Transverse colon (tissue), 4 donors: ENCODE results near the gene SP140. TPM values are rescaled to one million over a fixed set of nuclear protein-coding genes. Genes with fewer than 3 reads are reported as not detected.
"Not testable (repeated sequence)": the region's sequence is repeated elsewhere in the genome, so short reads cannot be mapped to it uniquely, and the experiment has no call there.

Source experiments
- DNase-seq: peaks from one replicate; pipeline ENCODE4 v3.0.0-alpha.2; 2019
- H3K27ac ChIP-seq, 4 donors: fragments of 200-600 bp; sonication (generic); 2 replicates each; pipeline ENCODE4 v1.5.1; 2016 to 2018; ENCODE audit warnings: inconsistent platforms in 4 of 4
- H3K27me3 ChIP-seq: fragments of 200-600 bp; sonication (generic); 2 replicates; pipeline ENCODE4 v1.5.1; 2017; ENCODE audit warnings: inconsistent platforms
- H3K36me3 ChIP-seq, 4 donors: fragments of 200-600 bp; sonication (generic); 2 replicates each; pipeline ENCODE4 v1.5.1; 2017 to 2019; ENCODE audit warnings: inconsistent platforms in 4 of 4
- H3K4me1 ChIP-seq, 4 donors: fragments of 200-600 bp; sonication (generic); 2 replicates each; pipeline ENCODE4 v1.5.1; 2017 to 2020; ENCODE audit warnings: inconsistent platforms in 4 of 4
- H3K4me3 ChIP-seq, 4 donors: fragments of 200-600 bp; sonication (generic); 1 replicate in 1 of 4; 2 replicates in 3 of 4; pipeline versions ENCODE4 v1.5.1 to v1.6.1; 2017 to 2019; ENCODE audit warnings: inconsistent platforms in 4 of 4
- H3K9me3 ChIP-seq, 2 donors: fragments of 200-600 bp; sonication (generic); 2 replicates each; pipeline ENCODE4 v1.5.1; 2017 to 2019; ENCODE audit warnings: inconsistent platforms in 2 of 2
- EP300 ChIP-seq: sonication (generic); formaldehyde crosslinking; IDR thresholded peaks from one replicate; pipeline ENCODE4 v1.6.1; 2017; ENCODE audit warnings: antibody characterized with exemption, low read depth
- POLR2A ChIP-seq: fragments of 450-650 bp; IDR thresholded peaks from one replicate; pipeline ENCODE4 v1.6.1; 2016; ENCODE audit warnings: antibody characterized with exemption, mild to moderate bottlenecking, moderate library complexity
- POLR2AphosphoS5 ChIP-seq, 3 donors: sonication (generic); formaldehyde crosslinking; IDR thresholded peaks; one replicate each; pipeline ENCODE4 v1.6.1; 2016; ENCODE audit warnings: antibody characterized with exemption in 3 of 3
- WGBS, 2 donors: methylation state at CpG; one replicate each; pipeline ENCODE4 v1.1.5; 2018; ENCODE audit warnings: low coverage in 1 of 2; 5-methylcytosine and 5-hydroxymethylcytosine counted together
- in situ Hi-C, 4 donors: fragments of 200-750 bp; cut with MboI; loops; one replicate each; pipeline versions ENCODE4 v1.15.0 to v1.15.1; 2017; ENCODE audit warnings: low sequenced_read_pairs in 3 of 4, low pct_ligation_motif_present in 1 of 4, low pct_unique_long_range_greater_than_20kb in 1 of 4
- intact Hi-C: fragments of 100-400 bp; cut with DNase I; formaldehyde crosslinking; loops from one replicate; pipeline ENCODE4 v1.15.1; 2023; ENCODE audit warnings: low total_unique reads
- total RNA-seq, 4 donors: library from RNA; depleted of rRNA; stranded (reverse); fragments of >200 nt; gene quantifications; one replicate each; pipeline ENCODE4 v1.1.0, GENCODE V29; 2016
- TF ChIP-seq, protein P1 (sequence below), 5 experiments: fragments of 200-600 bp in 3 of 5; fragments of 450-650 bp in 2 of 5; sonication (generic) in 3 of 5; IDR thresholded peaks; 1 replicate in 2 of 5; 2 replicates in 3 of 5; pipeline ENCODE4 v1.5.1; 2016 to 2017; ENCODE audit warnings: antibody characterized with exemption in 5 of 5, inconsistent platforms in 3 of 5, mild to moderate bottlenecking in 2 of 5, moderate library complexity in 1 of 5

The SP140 gene
- total RNA-seq, 4 donors from 2014 or later = 2.6 to 12.7 (median 7.3) TPM

DNA sequence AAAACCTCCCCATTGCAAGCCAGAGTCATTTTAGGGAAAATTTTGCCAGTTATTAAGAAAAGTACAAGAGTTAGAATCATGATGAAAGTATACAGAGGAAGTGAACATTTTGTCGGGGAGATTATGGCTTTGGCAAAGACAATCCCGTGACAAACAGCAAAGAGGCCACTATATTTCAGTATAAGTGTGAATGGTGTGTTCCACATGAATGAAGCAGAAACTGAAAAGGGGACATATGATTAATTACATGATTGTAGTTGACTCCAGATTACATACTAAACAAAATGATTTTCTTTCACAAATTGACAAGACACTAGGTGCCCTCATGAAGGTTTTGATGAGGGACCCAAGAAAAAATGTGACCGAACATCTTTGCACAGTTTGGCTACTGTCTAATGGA is 42.0 kb downstream of the SP140 start:
- in situ Hi-C loops = no loop called here
- TF ChIP-seq POLR2A = no peak
- TF ChIP-seq EP300 = no peak
- TF ChIP-seq POLR2AphosphoS5 (IDR thresholded peaks at IDR 0.05) = no peak
- TF ChIP-seq, protein P1, sequence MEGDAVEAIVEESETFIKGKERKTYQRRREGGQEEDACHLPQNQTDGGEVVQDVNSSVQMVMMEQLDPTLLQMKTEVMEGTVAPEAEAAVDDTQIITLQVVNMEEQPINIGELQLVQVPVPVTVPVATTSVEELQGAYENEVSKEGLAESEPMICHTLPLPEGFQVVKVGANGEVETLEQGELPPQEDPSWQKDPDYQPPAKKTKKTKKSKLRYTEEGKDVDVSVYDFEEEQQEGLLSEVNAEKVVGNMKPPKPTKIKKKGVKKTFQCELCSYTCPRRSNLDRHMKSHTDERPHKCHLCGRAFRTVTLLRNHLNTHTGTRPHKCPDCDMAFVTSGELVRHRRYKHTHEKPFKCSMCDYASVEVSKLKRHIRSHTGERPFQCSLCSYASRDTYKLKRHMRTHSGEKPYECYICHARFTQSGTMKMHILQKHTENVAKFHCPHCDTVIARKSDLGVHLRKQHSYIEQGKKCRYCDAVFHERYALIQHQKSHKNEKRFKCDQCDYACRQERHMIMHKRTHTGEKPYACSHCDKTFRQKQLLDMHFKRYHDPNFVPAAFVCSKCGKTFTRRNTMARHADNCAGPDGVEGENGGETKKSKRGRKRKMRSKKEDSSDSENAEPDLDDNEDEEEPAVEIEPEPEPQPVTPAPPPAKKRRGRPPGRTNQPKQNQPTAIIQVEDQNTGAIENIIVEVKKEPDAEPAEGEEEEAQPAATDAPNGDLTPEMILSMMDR (IDR thresholded peaks at IDR 0.05) = no peak
- no peaks in the 10 kb centered on the region for H3K4me1 ChIP-seq
- no peak for DNase-seq
- H3K4me3 ChIP-seq = no peak overlapping the region
- H3K9me3 ChIP-seq = no peaks in the 10 kb centered on the region
- no peaks in the 10 kb centered on the region for H3K36me3 ChIP-seq
- 73 to 76% methylated on average over 2 to 3 of the region's 3 CpGs for WGBS, 2 donors
- no peaks in the 10 kb centered on the region for H3K27me3 ChIP-seq
- intact Hi-C loops = no loop called here
- H3K27ac ChIP-seq = no peak overlapping the region

DNA sequence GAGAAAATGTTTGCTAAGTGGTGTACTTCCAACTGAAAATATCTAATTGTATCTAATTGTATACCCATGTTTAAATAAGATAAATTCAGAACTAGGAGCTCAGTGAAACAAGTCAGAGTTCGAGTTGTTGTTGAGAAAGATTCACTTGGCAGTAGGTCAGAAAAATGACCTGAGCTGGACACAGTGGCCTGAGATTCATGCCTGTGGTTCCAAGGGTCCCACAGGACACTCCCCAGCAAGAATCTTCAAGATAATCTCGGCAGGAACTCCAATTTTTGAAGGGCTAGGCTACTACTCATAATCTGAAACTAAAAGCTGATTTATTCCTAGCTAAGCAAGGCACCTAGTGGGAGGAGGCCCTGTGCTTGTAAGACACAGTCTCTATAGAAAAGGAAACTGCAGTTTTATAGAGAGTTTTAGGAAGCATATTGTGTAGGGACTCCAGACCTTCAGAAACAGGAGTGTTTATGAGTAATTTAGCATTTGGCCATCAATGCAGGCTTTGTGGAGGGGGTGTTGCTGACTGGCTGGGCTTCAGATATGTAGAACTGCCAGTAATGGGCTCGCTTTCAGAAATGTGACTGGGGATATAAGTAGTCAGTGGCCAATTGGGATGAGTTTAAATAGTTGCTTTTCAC is 43.2 kb downstream of the SP140 start:
- Histone ChIP-seq H3K9me3 (no peaks in the 10 kb centered on the region), H3K36me3 (no peaks in the 10 kb centered on the region), H3K4me1 (no peaks in the 10 kb centered on the region), H3K27me3 (no peaks in the 10 kb centered on the region), H3K4me3 (no peak overlapping the region), H3K27ac (no peak overlapping the region)
- TF ChIP-seq EP300 (no peak), POLR2A (no peak)
- no peak for DNase-seq
- in situ Hi-C loops (no loop called here), intact Hi-C loops (no loop called here)
- 48 to 54% methylated on average over 2 to 3 of the region's 3 CpGs for WGBS, 2 donors

DNA sequence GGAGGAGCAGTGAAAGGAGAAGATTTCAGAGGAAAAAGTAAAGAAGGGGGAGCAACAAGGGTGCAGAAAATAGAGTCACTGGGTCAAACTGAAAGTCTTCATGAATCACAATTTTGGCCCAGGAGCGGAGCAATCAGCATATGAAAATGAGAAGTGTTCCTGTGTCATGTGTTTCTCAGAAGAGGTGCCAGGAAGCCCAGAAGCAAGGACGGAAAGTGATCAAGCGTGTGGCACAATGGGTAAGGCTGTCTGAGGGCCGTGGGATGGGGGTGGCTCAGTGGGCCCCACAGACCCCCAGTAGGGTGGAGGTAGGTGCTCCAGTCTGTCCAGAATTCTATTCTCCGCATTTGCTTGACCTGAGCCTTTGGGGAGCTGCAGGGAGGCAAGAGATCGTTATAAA is 44.2 kb downstream of the SP140 start:
- Histone ChIP-seq H3K4me3 (no peak overlapping the region), H3K27ac (no peak overlapping the region), H3K4me1 (no peaks in the 10 kb centered on the region), H3K36me3 (no peaks in the 10 kb centered on the region), H3K27me3 (no peaks in the 10 kb centered on the region), H3K9me3 (no peaks in the 10 kb centered on the region)
- 79 to 89% methylated on average over 3 to 6 of the region's 6 CpGs for WGBS, 2 donors
- in situ Hi-C loops (no loop called here), intact Hi-C loops (no loop called here)
- DNase-seq = no peak
- TF ChIP-seq POLR2A (no peak), POLR2AphosphoS5 (IDR thresholded peaks at IDR 0.05) (no peak), EP300 (no peak)
- TF ChIP-seq, protein P1 (IDR thresholded peaks at IDR 0.05) = no peak

DNA sequence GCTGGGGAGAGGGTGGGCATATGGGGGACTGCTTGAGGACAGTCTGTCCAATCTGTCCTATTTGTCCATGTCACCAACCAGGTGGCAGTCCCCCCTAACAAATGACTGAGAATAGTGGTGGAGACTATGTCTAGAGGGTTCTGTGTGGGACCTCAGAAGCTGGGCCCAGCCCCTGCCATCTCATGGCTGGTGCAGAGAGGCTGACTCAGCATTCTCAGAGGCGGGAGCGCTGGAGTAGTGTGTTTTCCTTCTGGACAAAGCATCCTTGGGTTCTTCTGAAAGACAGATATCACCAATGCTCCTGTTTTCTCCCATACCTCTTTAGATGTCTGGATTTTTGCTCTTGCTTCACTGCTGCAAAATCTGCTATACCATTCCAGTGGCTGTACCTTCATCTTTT is 57.4 kb downstream of the SP140 start:
- no peaks in the 10 kb centered on the region for H3K9me3 ChIP-seq
- H3K27ac ChIP-seq = no peak overlapping the region
- no peak for TF ChIP-seq POLR2AphosphoS5 (IDR thresholded peaks at IDR 0.05)
- TF ChIP-seq, protein P1 (IDR thresholded peaks at IDR 0.05) = no peak
- TF ChIP-seq EP300 = no peak
- TF ChIP-seq POLR2A = no peak
- DNase-seq = no peak
- in situ Hi-C loops = no loop called here
- no peaks in the 10 kb centered on the region for H3K36me3 ChIP-seq
- intact Hi-C loops = no loop called here
- 92% methylated on average over 2 of the region's 2 CpGs; no CpG with 5 or more reads in 1 of the 2 donors for WGBS, 2 donors
- no peak overlapping the region for H3K4me3 ChIP-seq
- H3K27me3 ChIP-seq = no peaks in the 10 kb centered on the region
- no peaks in the 10 kb centered on the region for H3K4me1 ChIP-seq

DNA sequence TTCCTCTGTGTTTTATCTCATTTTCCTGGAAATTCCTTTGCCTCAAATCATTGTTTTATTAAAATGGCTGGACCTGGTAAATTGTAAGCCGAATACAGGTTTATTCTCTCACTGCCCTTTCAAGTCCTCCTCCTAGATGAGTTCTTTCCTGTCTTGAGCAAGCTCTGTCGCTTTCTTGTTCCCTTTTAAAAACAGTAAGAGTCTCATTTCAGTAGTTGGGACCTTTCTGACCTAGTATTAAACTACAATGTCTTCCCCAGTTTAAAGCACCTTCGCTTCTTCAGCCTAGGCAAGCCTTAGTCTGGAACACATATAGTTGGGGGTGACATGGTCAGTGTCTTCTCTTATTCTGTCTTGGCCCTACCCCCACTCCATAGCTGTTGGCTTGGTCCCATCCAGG is 60.5 kb downstream of the SP140 start:
- intact Hi-C loops (no loop called here), in situ Hi-C loops (no loop called here)
- WGBS, 2 donors = 83 to 84% methylated on average over 3 of the region's 3 CpGs
- DNase-seq = no peak
- Histone ChIP-seq H3K9me3 (no peaks in the 10 kb centered on the region), H3K4me1 (no peaks in the 10 kb centered on the region), H3K27ac (no peak overlapping the region), H3K27me3 (no peaks in the 10 kb centered on the region), H3K4me3 (no peak overlapping the region), H3K36me3 (no peaks in the 10 kb centered on the region)
- no peak for TF ChIP-seq POLR2A
- TF ChIP-seq, protein P1 (IDR thresholded peaks at IDR 0.05) = no peak
- no peak for TF ChIP-seq EP300
- no peak for TF ChIP-seq POLR2AphosphoS5 (IDR thresholded peaks at IDR 0.05)

DNA sequence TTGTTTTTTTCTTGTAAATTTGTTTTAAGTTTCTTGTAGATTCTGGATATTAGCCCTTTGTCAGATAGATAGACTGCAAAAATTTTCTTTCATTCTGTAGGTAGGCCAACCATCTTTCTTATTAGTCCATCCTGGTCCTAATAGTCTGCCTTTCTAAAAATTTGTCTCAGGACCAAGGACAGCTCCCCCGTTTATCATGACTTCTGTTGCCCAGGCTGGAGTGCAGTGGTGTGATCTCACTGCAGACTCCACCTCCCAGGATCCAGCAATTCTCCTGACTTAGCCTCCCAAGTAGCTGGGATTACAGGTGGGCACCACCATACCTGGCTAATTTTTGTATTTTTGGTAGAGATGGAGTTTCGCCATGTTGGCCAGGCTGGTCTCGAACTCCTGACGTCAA is 63.8 kb downstream of the SP140 start:
- intact Hi-C loops, H3K9me3 ChIP-seq, H3K4me1 ChIP-seq, H3K4me3 ChIP-seq, in situ Hi-C loops, DNase-seq, H3K27ac ChIP-seq, H3K36me3 ChIP-seq, H3K27me3 ChIP-seq: not testable (repeated sequence)
- WGBS, 2 donors = 89% methylated on average over 4 of the region's 4 CpGs; no CpG with 5 or more reads in 1 of the 2 donors
